Sigmoid colon (tissue), 3 donors: Measurements from ENCODE around the gene CTNND2.

ENCODE experiments used
- CTCF ChIP-seq, 4 experiments: fragments of 450-650 bp in 3 of 4; fragments of 200-600 bp in 1 of 4; IDR thresholded peaks; one replicate each; pipeline ENCODE4 v1.5.1; 2016 to 2019; ENCODE audit warnings: antibody characterized with exemption in 4 of 4, mild to moderate bottlenecking in 3 of 4, moderate library complexity in 2 of 4
- POLR2A ChIP-seq, 2 donors: fragments of 450-650 bp; IDR thresholded peaks; one replicate each; pipeline ENCODE4 v1.6.1; 2016; ENCODE audit warnings: antibody characterized with exemption in 2 of 2, mild to moderate bottlenecking in 2 of 2, moderate library complexity in 2 of 2

- TF ChIP-seq POLR2A (IDR thresholded peaks at IDR 0.05) (no peak), CTCF (IDR thresholded peaks at IDR 0.05) (no peak)
Measured at GRCh38 chr5:11869203-11869602, 35.0 kb downstream of the CTNND2 start.
